BJ (cell line): ENCODE measurements around the gene PIP4K2B. TPM values are rescaled to one million over a fixed set of nuclear protein-coding genes. Genes with fewer than 3 reads are reported as not detected.

ENCODE experiments used
- CTCF ChIA-PET: fragments of 350-600 bp; formaldehyde crosslinking; extraction: SDS; loops from one replicate; lab custom pipeline; 2021; ENCODE audit warnings: antibody characterized with exemption, inconsistent platforms; lab: Yijun Ruan, JAX
- POLR2A ChIA-PET: fragments of 300-600 bp; sonication (Branson Sonifier 250); formaldehyde crosslinking; extraction: SDS; loops from one replicate; lab custom pipeline; 2021; ENCODE audit warnings: antibody characterized with exemption; lab: Charles Lee
- DNase-seq: peaks from one replicate; pipeline ENCODE4 v3.0.0-alpha.2; 2011; ENCODE audit warnings: low read depth
- H3K27me3 ChIP-seq: 2 replicates; pipeline ENCODE4 v1.6.0; 2011; ENCODE audit warnings: low read length; ENCODE audit not compliant: control insufficient read depth, insufficient read depth
- H3K36me3 ChIP-seq: 2 replicates; pipeline ENCODE4 v1.5.1; 2011; ENCODE audit warnings: low read length; ENCODE audit not compliant: control insufficient read depth, insufficient read depth
- H3K4me3 ChIP-seq: 2 replicates; pipeline ENCODE4 v1.5.1; 2011; ENCODE audit warnings: low read depth, mild to moderate bottlenecking, control low read depth, low read length
- CTCF ChIP-seq: IDR thresholded peaks from 2 replicates; pipeline ENCODE4 v1.5.1; 2011; ENCODE audit warnings: low read depth, mild to moderate bottlenecking, control low read depth, inconsistent platforms, low read length, moderate library complexity; ENCODE audit not compliant: insufficient read depth
- polyA plus RNA-seq: library from polyadenylated mRNA; depleted of rRNA; stranded (reverse); fragments of >200 nt; gene quantifications from 2 replicates; pipeline ENCODE4 v1.2.3, GENCODE V29; 2011

Gene PIP4K2B
- polyA plus RNA-seq, 1 experiment, result 37.2 TPM

GRCh38 chr17:38779965-38780752 is 19.2 kb downstream of the PIP4K2B start:
- Histone ChIP-seq H3K36me3 (peaks cover 48% of the 10 kb centered on the region), H3K27me3 (no peaks in the 10 kb centered on the region), H3K4me3 (no peak overlapping the region)
- ChIA-PET CTCF (interaction anchor here (0.6 to 0.9 kb wide), 2 partner anchors 78 to 1819 kb away, joined by 3 read pairs; no protein-coding TSS in a partner anchor), POLR2A (no interaction called here)
- TF ChIP-seq CTCF, result no peak
- no peak for DNase-seq

- Histone ChIP-seq H3K27me3 (no peaks in the 10 kb centered on the region), H3K4me3 (no peak overlapping the region), H3K36me3 (peaks cover 50% of the 10 kb centered on the region)
- ChIA-PET CTCF (interaction anchor here (1.2 kb wide), 1 partner anchor 17 kb away, joined by 4 read pairs; no protein-coding TSS in a partner anchor), POLR2A (no interaction called here)
- no peak for TF ChIP-seq CTCF
- no peak for DNase-seq
Measured at GRCh38 chr17:38777641-38778250, 21.6 kb downstream of the PIP4K2B start.

GRCh38 chr17:38773258-38773657 is 26.1 kb downstream of the PIP4K2B start:
- H3K4me3 ChIP-seq, result no peak overlapping the region
- H3K27me3 ChIP-seq, result no peaks in the 10 kb centered on the region
- peaks cover 38% of the 10 kb centered on the region for H3K36me3 ChIP-seq
- DNase-seq, result no peak
- ChIA-PET POLR2A (no interaction called here), CTCF (no interaction called here)
- TF ChIP-seq CTCF, result no peak

GRCh38 chr17:38768417-38768816 is 30.9 kb downstream of the PIP4K2B start:
- Histone ChIP-seq H3K4me3 (no peak overlapping the region), H3K27me3 (no peaks in the 10 kb centered on the region), H3K36me3 (peaks cover 26% of the 10 kb centered on the region)
- POLR2A ChIA-PET, result interaction anchor here (0.6 kb wide), 1 partner anchor 388 kb away, joined by 3 read pairs; no protein-coding TSS in a partner anchor
- CTCF ChIA-PET, result interaction anchor here (1.6 kb wide), 1 partner anchor 20 kb away, joined by 4 read pairs; no protein-coding TSS in a partner anchor
- no peak for TF ChIP-seq CTCF
- DNase-seq, result no peak

GRCh38 chr17:38766341-38766740 is 33.0 kb downstream of the PIP4K2B start:
- H3K36me3 ChIP-seq, result peaks cover 29% of the 10 kb centered on the region
- no peak overlapping the region for H3K4me3 ChIP-seq
- no peak for DNase-seq
- CTCF ChIA-PET, result no interaction called here
- POLR2A ChIA-PET, result no interaction called here
- TF ChIP-seq CTCF, result no peak
- no peaks in the 10 kb centered on the region for H3K27me3 ChIP-seq
